Gastrocnemius medialis (tissue), 4 donors: ENCODE results near the gene CCNI. TPM values are rescaled to one million over a fixed set of nuclear protein-coding genes. Genes with fewer than 3 reads are reported as not detected.
A peak's percentile ranks its signal among the peaks of the same experiment; 100 is the strongest.

ENCODE experiments used
- ATAC-seq, 2 donors: fragments of 150-250 bp; one replicate each; pipeline ENCODE4 v1.9.1; 2016
- DNase-seq, 2 donors: peaks; one replicate each; pipeline ENCODE4 v3.0.0-alpha.2; 2019
- H3K27ac ChIP-seq, 4 donors: fragments of 200-600 bp; sonication (generic); 1 replicate in 1 of 4; 2 replicates in 3 of 4; pipeline ENCODE4 v1.5.1; 2016 to 2018; ENCODE audit warnings: mild to moderate bottlenecking in 2 of 4, moderate library complexity in 1 of 4
- H3K27me3 ChIP-seq, 3 donors: fragments of 200-600 bp; sonication (generic) in 2 of 3; 1 replicate in 1 of 3; 2 replicates in 2 of 3; pipeline versions ENCODE4 v1.5.1 to v1.6.0; 2016 to 2019; ENCODE audit warnings: mild to moderate bottlenecking in 1 of 3, moderate library complexity in 1 of 3
- H3K36me3 ChIP-seq, 2 donors: fragments of 200-600 bp; sonication (generic) in 1 of 2; one replicate each; pipeline ENCODE4 v1.5.1; 2017 to 2018
- H3K4me1 ChIP-seq, 2 donors: fragments of 200-600 bp; sonication (generic) in 1 of 2; one replicate each; pipeline ENCODE4 v1.5.1; 2016 to 2017; ENCODE audit warnings: mild to moderate bottlenecking in 2 of 2
- H3K4me3 ChIP-seq, 4 donors: fragments of 200-600 bp; sonication (generic) in 3 of 4; 1 replicate in 1 of 4; 2 replicates in 3 of 4; pipeline ENCODE4 v1.5.1; 2016 to 2019; ENCODE audit warnings: mild to moderate bottlenecking in 2 of 4
- H3K9me3 ChIP-seq, 3 donors: fragments of 200-600 bp; sonication (generic) in 2 of 3; 1 replicate in 1 of 3; 2 replicates in 2 of 3; pipeline ENCODE4 v1.5.1; 2016 to 2019
- POLR2A ChIP-seq, 2 donors: fragments of 450-650 bp; IDR thresholded peaks; one replicate each; pipeline ENCODE4 v1.6.1; 2017; ENCODE audit warnings: antibody characterized with exemption in 2 of 2, mild to moderate bottlenecking in 2 of 2, moderate library complexity in 2 of 2
- in situ Hi-C, 4 donors: fragments of 200-750 bp; cut with MboI; loops; one replicate each; pipeline versions ENCODE4 v1.15.0 to v1.8.0; 2017; ENCODE audit warnings: low sequenced_read_pairs in 4 of 4
- intact Hi-C: fragments of 100-400 bp; cut with DNase I; formaldehyde crosslinking; loops from one replicate; pipeline ENCODE4 v1.15.1; 2023; ENCODE audit warnings: low total_unique reads
- total RNA-seq, 4 donors: library from RNA; depleted of rRNA; stranded (reverse); fragments of >200 nt; gene quantifications; one replicate each; pipeline versions ENCODE4 v1.1.0 to v1.2.3, GENCODE V29; 2016
- TF ChIP-seq, protein P1 (sequence below), 5 experiments: fragments of 450-650 bp in 3 of 5; fragments of 200-600 bp in 2 of 5; sonication (generic) in 2 of 5; IDR thresholded peaks in 4 of 5; conservative IDR thresholded peaks in 1 of 5; 1 replicate in 4 of 5; 2 replicates in 1 of 5; pipeline ENCODE4 v1.5.1; 2016 to 2019; ENCODE audit warnings: antibody characterized with exemption in 5 of 5, mild to moderate bottlenecking in 3 of 5, moderate library complexity in 3 of 5

CCNI gene
- total RNA-seq, 4 donors from 2014 or later: 82.8 to 138 (median 129) TPM

DNA sequence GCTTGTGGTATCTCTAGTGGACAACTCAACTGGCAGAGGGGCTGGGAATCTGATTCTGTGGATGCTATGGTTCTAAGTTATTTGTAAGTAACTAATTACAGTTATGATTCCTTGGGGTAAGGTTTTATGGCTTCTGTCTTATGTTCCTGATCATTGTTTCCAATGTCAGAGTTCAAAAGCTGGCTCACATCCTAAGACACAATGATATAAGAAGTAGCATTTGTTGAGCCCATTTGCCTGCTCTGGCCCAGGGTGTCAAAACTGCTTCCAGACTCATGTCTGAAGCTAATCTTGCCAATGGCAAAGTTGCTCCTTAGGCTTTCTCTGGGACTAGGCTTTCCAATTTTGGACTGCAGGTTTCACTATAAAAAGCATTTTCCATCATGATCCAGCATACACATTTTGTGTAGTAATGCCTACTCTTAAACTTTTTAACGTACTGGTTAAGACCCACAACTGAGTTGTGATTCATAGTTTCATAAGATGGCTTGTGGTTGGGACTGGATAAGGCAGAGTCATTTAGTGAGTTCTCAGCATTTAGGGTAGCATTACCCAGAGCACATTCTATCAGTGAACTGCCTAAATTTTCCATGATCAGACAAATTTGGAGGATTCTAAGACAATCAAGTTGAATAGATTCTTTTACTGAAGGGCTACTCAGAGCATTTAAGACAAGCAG is 50.0 kb downstream of the CCNI start:
- Histone ChIP-seq H3K4me1 (no peaks in the 10 kb centered on the region), H3K36me3 (peaks cover 0 to 25% of the 10 kb centered on the region in 2 donors), H3K27ac (no peak overlapping the region), H3K4me3 (no peak overlapping the region), H3K27me3 (no peaks in the 10 kb centered on the region), H3K9me3 (no peaks in the 10 kb centered on the region)
- intact Hi-C loops: no loop called here
- in situ Hi-C loops: loop anchor here in 3 of 4 donors (25.0 kb wide), 1 partner anchor 513 kb away; no protein-coding TSS in a partner anchor
- no peak for DNase-seq
- ATAC-seq: no peak
- TF ChIP-seq, protein P1, sequence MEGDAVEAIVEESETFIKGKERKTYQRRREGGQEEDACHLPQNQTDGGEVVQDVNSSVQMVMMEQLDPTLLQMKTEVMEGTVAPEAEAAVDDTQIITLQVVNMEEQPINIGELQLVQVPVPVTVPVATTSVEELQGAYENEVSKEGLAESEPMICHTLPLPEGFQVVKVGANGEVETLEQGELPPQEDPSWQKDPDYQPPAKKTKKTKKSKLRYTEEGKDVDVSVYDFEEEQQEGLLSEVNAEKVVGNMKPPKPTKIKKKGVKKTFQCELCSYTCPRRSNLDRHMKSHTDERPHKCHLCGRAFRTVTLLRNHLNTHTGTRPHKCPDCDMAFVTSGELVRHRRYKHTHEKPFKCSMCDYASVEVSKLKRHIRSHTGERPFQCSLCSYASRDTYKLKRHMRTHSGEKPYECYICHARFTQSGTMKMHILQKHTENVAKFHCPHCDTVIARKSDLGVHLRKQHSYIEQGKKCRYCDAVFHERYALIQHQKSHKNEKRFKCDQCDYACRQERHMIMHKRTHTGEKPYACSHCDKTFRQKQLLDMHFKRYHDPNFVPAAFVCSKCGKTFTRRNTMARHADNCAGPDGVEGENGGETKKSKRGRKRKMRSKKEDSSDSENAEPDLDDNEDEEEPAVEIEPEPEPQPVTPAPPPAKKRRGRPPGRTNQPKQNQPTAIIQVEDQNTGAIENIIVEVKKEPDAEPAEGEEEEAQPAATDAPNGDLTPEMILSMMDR (IDR thresholded peaks at IDR 0.05 in 4 of 5, conservative IDR thresholded peaks at IDR 0.05 in 1 of 5): no peak
- no peak for TF ChIP-seq POLR2A (IDR thresholded peaks at IDR 0.05)

DNA sequence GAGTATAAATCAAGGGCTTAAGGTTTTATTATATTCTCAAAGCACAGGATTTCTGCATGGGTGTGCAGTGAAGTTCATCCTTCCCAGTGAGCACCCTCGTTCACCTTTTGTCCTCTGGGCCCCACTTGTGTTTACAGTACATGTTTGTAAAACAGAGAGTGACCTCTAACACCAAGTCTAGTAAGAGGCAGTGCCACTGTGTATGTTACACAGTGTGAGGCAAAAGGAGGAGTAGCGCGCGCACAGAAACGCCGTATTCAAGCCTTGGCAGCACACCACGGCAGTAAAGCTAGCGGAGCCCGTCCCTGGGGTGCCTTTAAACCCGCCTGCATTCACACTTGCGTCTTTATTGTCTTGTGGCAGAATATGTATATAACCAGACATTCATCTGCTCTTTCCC is 51.9 kb downstream of the CCNI start:
- Histone ChIP-seq H3K36me3 (peaks cover 0 to 22% of the 10 kb centered on the region in 2 donors), H3K4me1 (no peaks in the 10 kb centered on the region), H3K27ac (no peak overlapping the region), H3K9me3 (no peaks in the 10 kb centered on the region), H3K27me3 (no peaks in the 10 kb centered on the region), H3K4me3 (no peak overlapping the region)
- in situ Hi-C loops (no loop called here), intact Hi-C loops (no loop called here)
- TF ChIP-seq POLR2A (IDR thresholded peaks at IDR 0.05): no peak
- TF ChIP-seq, protein P1 (IDR thresholded peaks at IDR 0.05 in 4 of 5, conservative IDR thresholded peaks at IDR 0.05 in 1 of 5): no peak
- no peak for ATAC-seq
- DNase-seq: no peak

GRCh38 chr4:77022560-77023179 is 53.1 kb downstream of the CCNI start:
- Histone ChIP-seq H3K27ac (no peak overlapping the region), H3K4me3 (no peak overlapping the region), H3K27me3 (no peaks in the 10 kb centered on the region), H3K4me1 (no peaks in the 10 kb centered on the region), H3K9me3 (no peaks in the 10 kb centered on the region), H3K36me3 (peaks cover 0 to 23% of the 10 kb centered on the region in 2 donors)
- ATAC-seq (peak in 1 of 2 donors; percentile 11), DNase-seq (no peak)
- TF ChIP-seq POLR2A (IDR thresholded peaks at IDR 0.05): no peak
- TF ChIP-seq, protein P1 (IDR thresholded peaks at IDR 0.05 in 4 of 5, conservative IDR thresholded peaks at IDR 0.05 in 1 of 5): no peak
- intact Hi-C loops (no loop called here), in situ Hi-C loops (no loop called here)

- in situ Hi-C loops: no loop called here
- Histone ChIP-seq H3K4me3 (no peak overlapping the region), H3K4me1 (no peaks in the 10 kb centered on the region), H3K27me3 (no peaks in the 10 kb centered on the region), H3K27ac (no peak overlapping the region), H3K9me3 (no peaks in the 10 kb centered on the region), H3K36me3 (peaks cover 0 to 23% of the 10 kb centered on the region in 2 donors)
- intact Hi-C loops: no loop called here
- DNase-seq (no peak), ATAC-seq (no peak)
- no peak for TF ChIP-seq POLR2A (IDR thresholded peaks at IDR 0.05)
- TF ChIP-seq, protein P1 (IDR thresholded peaks at IDR 0.05 in 4 of 5, conservative IDR thresholded peaks at IDR 0.05 in 1 of 5): no peak
Measured at GRCh38 chr4:77021614-77022089, 54.1 kb downstream of the CCNI start.
